OCI-LY7 (cell line): ENCODE measurements around the gene GNB1L.

Experiments used
- CTCF ChIP-seq: fragments of 200-600 bp; sonication (generic); conservative IDR thresholded peaks from 2 replicates; pipeline ENCODE4 v1.5.1; 2014; ENCODE audit warnings: mild to moderate bottlenecking, antibody characterized with exemption, low read length, moderate library complexity, mixed read lengths
- EZH2phosphoT487 ChIP-seq: fragments of 200-600 bp; sonication (generic); IDR thresholded peaks from 2 replicates; pipeline ENCODE4 v1.6.1; 2018; ENCODE audit warnings: low read depth, borderline replicate concordance, mild to moderate bottlenecking, mixed run types, antibody characterized with exemption, low read length, moderate library complexity, mixed read lengths

GRCh38 chr22:19782533-19782932 is 72.1 kb downstream of the GNB1L start:
- TF ChIP-seq CTCF (no peak), EZH2phosphoT487 (no peak)
